SK-N-SH (cell line): Measurements from ENCODE around the gene IL20. TPM values are rescaled to one million over a fixed set of nuclear protein-coding genes. Genes with fewer than 3 reads are reported as not detected.

Experiments
- CTCF ChIA-PET: fragments of 300-600, 350-600 bp; formaldehyde crosslinking; extraction: SDS; loops from one replicate; lab custom pipeline; 2021; lab: Yijun Ruan, JAX
- POLR2A ChIA-PET: fragments of 350-600 bp; sonication (Branson Sonifier 250); formaldehyde crosslinking; extraction: SDS; loops from one replicate; lab custom pipeline; 2020; ENCODE audit warnings: antibody characterized with exemption, inconsistent platforms; lab: Yijun Ruan, JAX
- DNase-seq: peaks from one replicate; pipeline ENCODE4 v3.0.0; 2012
- H2AFZ ChIP-seq: fragments of 200-600 bp; sonication (generic); 2 replicates; pipeline ENCODE4 v1.8.1; 2016; ENCODE audit warnings: antibody characterized with exemption, mild to moderate bottlenecking, low read depth
- H3F3A ChIP-seq: fragments of 200-600 bp; sonication (generic); replicated peaks from 2 replicates; pipeline ENCODE3; 2016; ENCODE audit warnings: antibody characterized with exemption, mild to moderate bottlenecking; ENCODE audit not compliant: insufficient read depth
- H3K27ac ChIP-seq, 2 experiments: fragments of 200-500 bp in 1 of 2; fragments of 200-600 bp in 1 of 2; sonication (Bioruptor generic) in 1 of 2; sonication (generic), shearing (Covaris generic) in 1 of 2; 2 replicates each; pipeline versions ENCODE4 v1.5.1 to v1.6.1; 2014 to 2016; ENCODE audit warnings: low read depth in 2 of 2, inconsistent platforms in 1 of 2, low read length in 1 of 2, mild to moderate bottlenecking in 1 of 2, mixed read lengths in 1 of 2
- H3K27me3 ChIP-seq: fragments of 200-600 bp; sonication (generic), shearing (Covaris generic); 2 replicates; pipeline ENCODE4 v1.6.1; 2016; ENCODE audit warnings: mixed run types; ENCODE audit not compliant: insufficient read depth
- H3K36me3 ChIP-seq, 2 experiments: fragments of 200-500 bp in 1 of 2; fragments of 200-600 bp in 1 of 2; sonication (Bioruptor generic) in 1 of 2; sonication (generic) in 1 of 2; replicated peaks in 1 of 2; 2 replicates each; pipeline versions ENCODE3 to v1.5.1; 2014 to 2016; ENCODE audit warnings: low read length in 1 of 2, mild to moderate bottlenecking in 1 of 2; ENCODE audit not compliant: insufficient read depth in 2 of 2, control insufficient read depth in 1 of 2
- H3K4me1 ChIP-seq, 2 experiments: fragments of 200-500 bp in 1 of 2; fragments of 200-600 bp in 1 of 2; sonication (Bioruptor generic) in 1 of 2; sonication (generic), shearing (Covaris generic) in 1 of 2; 2 replicates each; pipeline versions ENCODE4 v1.5.1 to v1.6.1; 2014 to 2016; ENCODE audit warnings: low read depth in 1 of 2, low read length in 1 of 2, mixed run types in 1 of 2; ENCODE audit not compliant: insufficient read depth in 2 of 2, control insufficient read depth in 1 of 2
- H3K4me2 ChIP-seq: fragments of 200-600 bp; sonication (generic), shearing (Covaris generic); 2 replicates; pipeline ENCODE4 v1.6.1; 2017; ENCODE audit warnings: mixed run types
- H3K4me3 ChIP-seq, 2 experiments: fragments of 200-500 bp in 1 of 2; fragments of 200-600 bp in 1 of 2; sonication (Bioruptor generic) in 1 of 2; sonication (generic), shearing (Covaris generic) in 1 of 2; 2 replicates each; pipeline versions ENCODE4 v1.5.1 to v1.8.1; 2014 to 2016; ENCODE audit warnings: low read depth in 2 of 2, inconsistent platforms in 1 of 2, low read length in 1 of 2, mild to moderate bottlenecking in 1 of 2, mixed read lengths in 1 of 2, moderate library complexity in 1 of 2
- H3K79me2 ChIP-seq: fragments of 200-600 bp; sonication (generic); 2 replicates; pipeline ENCODE4 v1.8.1; 2017; ENCODE audit warnings: mild to moderate bottlenecking; ENCODE audit not compliant: insufficient read depth
- H3K9ac ChIP-seq: fragments of 200-600 bp; sonication (generic); 2 replicates; pipeline ENCODE4 v1.6.1; 2017; ENCODE audit warnings: mixed run types
- H3K9me2 ChIP-seq: fragments of 200-600 bp; sonication (generic); 2 replicates; pipeline ENCODE4 v1.6.1; 2017; ENCODE audit warnings: mixed run types
- H3K9me3 ChIP-seq: fragments of 200-600 bp; sonication (generic); 2 replicates; pipeline ENCODE4 v1.6.1; 2017; ENCODE audit warnings: mixed run types, mild to moderate bottlenecking, moderate library complexity
- H4K20me1 ChIP-seq: fragments of 200-600 bp; sonication (generic); 2 replicates; pipeline ENCODE4 v1.6.1; 2017; ENCODE audit warnings: mild to moderate bottlenecking, mixed run types; ENCODE audit not compliant: insufficient read depth
- CTCF ChIP-seq: fragments of 200-600 bp; sonication (generic); IDR thresholded peaks from 2 replicates; pipeline ENCODE4 v1.6.1; 2017; ENCODE audit warnings: antibody characterized with exemption, mild to moderate bottlenecking, moderate library complexity
- ELF1 ChIP-seq: IDR thresholded peaks from 2 replicates; pipeline ENCODE4 v1.4.0; 2012
- FOSL2 ChIP-seq: IDR thresholded peaks from 2 replicates; pipeline ENCODE4 v1.4.0; 2012; ENCODE audit warnings: low read depth, mild to moderate bottlenecking, moderate library complexity, borderline replicate concordance
- FOXJ3 ChIP-seq: sonication (generic); formaldehyde crosslinking; IDR thresholded peaks from 2 replicates; pipeline ENCODE4 v1.5.1; 2020; ENCODE audit warnings: mild to moderate bottlenecking, missing genetic modification reagents
- FOXM1 ChIP-seq: IDR thresholded peaks from 2 replicates; pipeline ENCODE4 v1.4.0; 2012; ENCODE audit warnings: low read depth, mild to moderate bottlenecking
- GABPA ChIP-seq: IDR thresholded peaks from 2 replicates; pipeline ENCODE4 v1.4.0; 2012; ENCODE audit warnings: low read depth, mild to moderate bottlenecking
- JUND ChIP-seq: IDR thresholded peaks from 2 replicates; pipeline ENCODE4 v1.4.0; 2012
- MEF2A ChIP-seq: IDR thresholded peaks from 2 replicates; pipeline ENCODE4 v1.4.0; 2012; ENCODE audit warnings: low read depth, borderline replicate concordance
- MXI1 ChIP-seq: IDR thresholded peaks from 2 replicates; pipeline ENCODE4 v1.6.1; 2012; ENCODE audit warnings: mild to moderate bottlenecking, low read depth, low read length, improper control_type of control experiment
- PBX3 ChIP-seq: IDR thresholded peaks from 2 replicates; pipeline ENCODE4; 2012
- RCOR1 ChIP-seq: fragments of 150-350 bp; IDR thresholded peaks from 2 replicates; pipeline ENCODE4 v1.6.1; 2017; ENCODE audit warnings: antibody characterized with exemption, low read length
- RFX5 ChIP-seq: IDR thresholded peaks from 2 replicates; pipeline ENCODE4 v1.6.1; 2012; ENCODE audit warnings: mild to moderate bottlenecking, improper control_type of control experiment, low read length
- SMC3 ChIP-seq: IDR thresholded peaks from 2 replicates; pipeline ENCODE4 v1.6.1; 2012; ENCODE audit warnings: low read depth, low read length, improper control_type of control experiment
- TAF1 ChIP-seq: IDR thresholded peaks from 2 replicates; pipeline ENCODE4 v1.6.1; 2012; ENCODE audit warnings: low read depth, mild to moderate bottlenecking, low read length, moderate library complexity, borderline replicate concordance
- TCF12 ChIP-seq: IDR thresholded peaks from 2 replicates; pipeline ENCODE4 v1.4.0; 2012
- TEAD4 ChIP-seq: IDR thresholded peaks from 2 replicates; pipeline ENCODE4 v1.4.0; 2012; ENCODE audit warnings: mild to moderate bottlenecking, borderline replicate concordance; ENCODE audit not compliant: insufficient read depth
- USF1 ChIP-seq: IDR thresholded peaks from 2 replicates; pipeline ENCODE4 v1.4.0; 2012; ENCODE audit warnings: low read depth, borderline replicate concordance
- ZBTB33 ChIP-seq: IDR thresholded peaks from 2 replicates; pipeline ENCODE4 v1.4.0; 2012; ENCODE audit warnings: low read depth, borderline replicate concordance
- WGBS: methylation state at CpG from one replicate; pipeline ENCODE4 v1.1.6; 2017; ENCODE audit warnings: low lambda C conversion rate; 5-methylcytosine and 5-hydroxymethylcytosine counted together
- polyA plus RNA-seq, 3 experiments: library from polyadenylated mRNA; depleted of rRNA; stranded (reverse); fragments of >200 nt; gene quantifications; 2 replicates each; pipeline ENCODE4 v1.2.3, GENCODE V29; 2012

The IL20 gene
- polyA plus RNA-seq, 1 of the 3 experiments (the other 2 are of a cell fraction) = not detected

GRCh38 chr1:206831650-206832049, 33.8 kb upstream of the IL20 start:
- POLR2A ChIA-PET = interaction anchor here (0.6 kb wide), 1 partner anchor 41 kb away, joined by 3 read pairs; no protein-coding TSS in a partner anchor

GRCh38 chr1:206832352-206832880, 33.0 kb upstream of the IL20 start:
- 7% methylated on average over 2 of the region's 2 CpGs for WGBS
- no peaks in the 10 kb centered on the region for H3K79me2 ChIP-seq
- no peaks in the 10 kb centered on the region for H4K20me1 ChIP-seq
- H3K4me2 ChIP-seq = no peak overlapping the region
- ChIA-PET POLR2A (interaction anchor here (0.6 kb wide), 1 partner anchor 42 kb away, joined by 3 read pairs; no protein-coding TSS in a partner anchor), CTCF (interaction anchor here (0.8 to 2.0 kb wide), 7 partner anchors 8 to 106 kb away, joined by 3 to 7 read pairs (median 5); partner anchors contain the start of gene IL20)
- no peaks in the 10 kb centered on the region for H3K9me2 ChIP-seq
- no peaks in the 10 kb centered on the region; a peak in 1 of 4 replicates for H3K4me1 ChIP-seq
- DNase-seq = no peak
- no peaks in the 10 kb centered on the region; the same call in 1 of the 2 replicates for H3K27me3 ChIP-seq
- no peak for TF ChIP-seq PBX3
- no peak for TF ChIP-seq FOSL2
- TF ChIP-seq FOXJ3 (CRISPR knock-in tag) = no peak
- TF ChIP-seq ZBTB33 = no peak
- TF ChIP-seq RCOR1 = no peak
- no peak for TF ChIP-seq GABPA
- TF ChIP-seq CTCF = no peak
- no peak for TF ChIP-seq TEAD4
- TF ChIP-seq MEF2A = no peak
- TF ChIP-seq SMC3 = no peak
- no peak for TF ChIP-seq USF1
- TF ChIP-seq RFX5 = no peak
- TF ChIP-seq TAF1 = no peak
- no peak for TF ChIP-seq TCF12
- no peak for TF ChIP-seq ELF1
- no peak overlapping the region for H3K9ac ChIP-seq
- H3K9me3 ChIP-seq = no peaks in the 10 kb centered on the region
- H3K27ac ChIP-seq = no peak overlapping the region
- no peak overlapping the region for H3K4me3 ChIP-seq
- H3K36me3 ChIP-seq = no peaks in the 10 kb centered on the region
- H2AFZ ChIP-seq = no peak overlapping the region
- no peaks in the 10 kb centered on the region for H3F3A ChIP-seq

More at GRCh38 chr1:206831650-206832049, 33.8 kb upstream of the IL20 start:
- TF ChIP-seq PBX3 (no peak), JUND (no peak), MXI1 (no peak), FOSL2 (no peak), FOXM1 (no peak)
- H3K27me3 ChIP-seq = no peaks in the 10 kb centered on the region; the same call in 1 of the 2 replicates
- no peaks in the 10 kb centered on the region for H3K79me2 ChIP-seq
- no peak overlapping the region for H3K9ac ChIP-seq
- H3K9me2 ChIP-seq = no peaks in the 10 kb centered on the region
- no peaks in the 10 kb centered on the region for H4K20me1 ChIP-seq
- H2AFZ ChIP-seq = no peak overlapping the region
- H3K4me2 ChIP-seq = no peak overlapping the region
- H3F3A ChIP-seq = no peaks in the 10 kb centered on the region
- no peak overlapping the region for H3K4me3 ChIP-seq
- no peak overlapping the region for H3K27ac ChIP-seq
- CTCF ChIA-PET = interaction anchor here (0.7 to 2.0 kb wide), 5 partner anchors 10 to 105 kb away, joined by 3 to 7 read pairs (median 3); partner anchors contain the start of gene IL20
- H3K9me3 ChIP-seq = no peaks in the 10 kb centered on the region
- H3K36me3 ChIP-seq = no peaks in the 10 kb centered on the region
- 48% methylated on average over 4 of the region's 4 CpGs for WGBS
- H3K4me1 ChIP-seq = peaks cover 0 to 1% of the 10 kb centered on the region in 2 experiments; a peak in 1 of 4 replicates
- no peak for DNase-seq
